OCI-LY7 (cell line): ENCODE data around the gene CCDC142.

ENCODE experiments used
- CTCF ChIP-seq: fragments of 200-600 bp; sonication (generic); conservative IDR thresholded peaks from 2 replicates; pipeline ENCODE4 v1.5.1; 2014; ENCODE audit warnings: mild to moderate bottlenecking, antibody characterized with exemption, low read length, moderate library complexity, mixed read lengths
- EZH2phosphoT487 ChIP-seq: fragments of 200-600 bp; sonication (generic); IDR thresholded peaks from 2 replicates; pipeline ENCODE4 v1.6.1; 2018; ENCODE audit warnings: low read depth, borderline replicate concordance, mild to moderate bottlenecking, mixed run types, antibody characterized with exemption, low read length, moderate library complexity, mixed read lengths

- no peak for TF ChIP-seq CTCF
- no peak for TF ChIP-seq EZH2phosphoT487
These were observed 20.6 kb downstream of the CCDC142 start for GRCh38 chr2:74462054-74462785.
